Measurements from ENCODE around the gene SORCS1.

DNA sequence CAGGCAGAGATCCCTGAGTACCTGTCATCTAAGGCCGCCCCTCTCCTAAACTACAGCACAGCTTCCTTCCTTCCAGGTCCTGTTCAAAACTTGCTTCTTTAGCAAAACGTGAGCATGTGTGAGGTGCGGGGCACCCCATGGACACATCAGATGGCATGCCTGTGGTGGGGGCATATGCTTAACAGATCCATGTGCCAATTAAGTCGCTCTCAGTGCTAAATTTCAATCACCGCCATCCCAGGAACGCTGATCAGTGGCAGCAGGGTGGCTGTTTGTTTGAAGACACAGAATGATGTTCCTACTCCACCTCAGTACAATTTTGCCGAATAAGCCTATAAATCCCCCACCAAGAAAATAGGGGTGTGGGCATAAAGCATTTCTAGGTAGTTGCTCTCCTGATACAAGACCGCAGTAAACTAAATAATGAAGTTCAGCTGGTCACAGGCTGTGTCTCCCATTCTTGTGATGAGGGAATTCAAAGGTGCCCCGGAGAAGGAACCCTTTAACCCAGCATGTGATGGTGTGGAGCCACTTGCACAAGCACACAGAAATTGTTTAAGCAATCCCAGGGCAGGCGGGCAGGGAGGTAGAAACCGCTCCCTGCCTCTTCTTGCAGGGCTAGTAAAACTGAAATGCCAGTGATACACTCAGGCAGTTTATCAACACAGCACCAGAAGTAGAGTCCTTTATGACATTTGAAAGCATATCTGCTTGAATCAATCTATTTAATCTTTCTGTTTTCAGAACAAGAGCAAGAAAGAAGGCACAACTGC lies 205.7 kb downstream of the SORCS1 start:
- TF ChIP-seq EZH2 (optimal IDR thresholded peaks at IDR 0.05; ENCODE audit: low read depth, low read length), result no peak
- TF ChIP-seq, protein P1, sequence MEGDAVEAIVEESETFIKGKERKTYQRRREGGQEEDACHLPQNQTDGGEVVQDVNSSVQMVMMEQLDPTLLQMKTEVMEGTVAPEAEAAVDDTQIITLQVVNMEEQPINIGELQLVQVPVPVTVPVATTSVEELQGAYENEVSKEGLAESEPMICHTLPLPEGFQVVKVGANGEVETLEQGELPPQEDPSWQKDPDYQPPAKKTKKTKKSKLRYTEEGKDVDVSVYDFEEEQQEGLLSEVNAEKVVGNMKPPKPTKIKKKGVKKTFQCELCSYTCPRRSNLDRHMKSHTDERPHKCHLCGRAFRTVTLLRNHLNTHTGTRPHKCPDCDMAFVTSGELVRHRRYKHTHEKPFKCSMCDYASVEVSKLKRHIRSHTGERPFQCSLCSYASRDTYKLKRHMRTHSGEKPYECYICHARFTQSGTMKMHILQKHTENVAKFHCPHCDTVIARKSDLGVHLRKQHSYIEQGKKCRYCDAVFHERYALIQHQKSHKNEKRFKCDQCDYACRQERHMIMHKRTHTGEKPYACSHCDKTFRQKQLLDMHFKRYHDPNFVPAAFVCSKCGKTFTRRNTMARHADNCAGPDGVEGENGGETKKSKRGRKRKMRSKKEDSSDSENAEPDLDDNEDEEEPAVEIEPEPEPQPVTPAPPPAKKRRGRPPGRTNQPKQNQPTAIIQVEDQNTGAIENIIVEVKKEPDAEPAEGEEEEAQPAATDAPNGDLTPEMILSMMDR (IDR thresholded peaks at IDR 0.05; ENCODE audit: low read length), result no peak
